HEK293 (cell line): ENCODE results near the gene ANP32A.

Experiments
- GLI4 ChIP-seq: fragments of 450-650 bp; formaldehyde crosslinking; IDR thresholded peaks from 2 replicates; pipeline ENCODE4 v1.5.1; 2016; ENCODE audit warnings: missing biosample characterization, missing genetic modification characterization
- GLIS2 ChIP-seq: fragments of 450-650 bp; formaldehyde crosslinking; IDR thresholded peaks from 2 replicates; pipeline ENCODE4 v1.5.1; 2016; ENCODE audit warnings: missing biosample characterization, missing genetic modification characterization
- KLF8 ChIP-seq: fragments of 450-650 bp; formaldehyde crosslinking; IDR thresholded peaks from 2 replicates; pipeline ENCODE4 v1.5.1; 2016; ENCODE audit warnings: missing biosample characterization, missing genetic modification characterization
- MZF1 ChIP-seq: fragments of 450-650 bp; formaldehyde crosslinking; IDR thresholded peaks from 2 replicates; pipeline ENCODE4 v1.5.1; 2017; ENCODE audit warnings: missing biosample characterization, missing genetic modification characterization, borderline replicate concordance
- SP3 ChIP-seq: fragments of 450-650 bp; formaldehyde crosslinking; IDR thresholded peaks from 2 replicates; pipeline ENCODE4 v1.5.1; 2016; ENCODE audit warnings: missing biosample characterization, missing genetic modification characterization
- SP7 ChIP-seq: fragments of 450-650 bp; formaldehyde crosslinking; IDR thresholded peaks from 2 replicates; pipeline ENCODE4 v1.5.1; 2016; ENCODE audit warnings: missing biosample characterization, missing genetic modification characterization
- YY1 ChIP-seq: fragments of 450-650 bp; formaldehyde crosslinking; IDR thresholded peaks from 2 replicates; pipeline ENCODE4 v1.5.1; 2018; ENCODE audit warnings: missing biosample characterization, missing genetic modification characterization
- YY2 ChIP-seq: fragments of 450-650 bp; formaldehyde crosslinking; IDR thresholded peaks from 2 replicates; pipeline ENCODE4 v1.5.1; 2016; ENCODE audit warnings: missing biosample characterization, missing genetic modification characterization
- ZBTB17 ChIP-seq: fragments of 450-650 bp; formaldehyde crosslinking; IDR thresholded peaks from 2 replicates; pipeline ENCODE4 v1.5.1; 2016; ENCODE audit warnings: missing biosample characterization, missing genetic modification characterization
- ZBTB8A ChIP-seq: fragments of 450-650 bp; formaldehyde crosslinking; IDR thresholded peaks from 2 replicates; pipeline ENCODE4 v1.5.1; 2016; ENCODE audit warnings: missing biosample characterization, missing genetic modification characterization
- ZEB2 ChIP-seq: fragments of 450-650 bp; formaldehyde crosslinking; IDR thresholded peaks from 2 replicates; pipeline ENCODE4 v1.5.1; 2016; ENCODE audit warnings: missing biosample characterization, missing genetic modification characterization
- ZFP3 ChIP-seq: fragments of 450-650 bp; formaldehyde crosslinking; IDR thresholded peaks from 2 replicates; pipeline ENCODE4 v1.5.1; 2016; ENCODE audit warnings: low read depth, missing biosample characterization, missing genetic modification characterization
- ZNF184 ChIP-seq: fragments of 450-650 bp; IDR thresholded peaks from 2 replicates; pipeline ENCODE4 v1.5.1; 2018; ENCODE audit warnings: missing biosample characterization, mild to moderate bottlenecking, missing genetic modification characterization
- ZNF341 ChIP-seq: fragments of 450-650 bp; formaldehyde crosslinking; IDR thresholded peaks from 2 replicates; pipeline ENCODE4; 2016; ENCODE audit warnings: low read depth, missing biosample characterization, missing genetic modification characterization
- ZNF416 ChIP-seq: fragments of 450-650 bp; formaldehyde crosslinking; IDR thresholded peaks from 2 replicates; pipeline ENCODE4 v1.5.1; 2016; ENCODE audit warnings: missing biosample characterization, missing genetic modification characterization
- ZNF600 ChIP-seq: fragments of 450-650 bp; formaldehyde crosslinking; IDR thresholded peaks from 2 replicates; pipeline ENCODE4 v1.5.1; 2016; ENCODE audit warnings: missing biosample characterization, missing genetic modification characterization
- ZNF629 ChIP-seq: fragments of 450-650 bp; formaldehyde crosslinking; IDR thresholded peaks from 2 replicates; pipeline ENCODE4 v1.5.1; 2017; ENCODE audit warnings: missing biosample characterization, missing genetic modification characterization
- ZXDB ChIP-seq: fragments of 450-650 bp; formaldehyde crosslinking; IDR thresholded peaks from 2 replicates; pipeline ENCODE4 v1.5.1; 2016; ENCODE audit warnings: missing biosample characterization, missing genetic modification characterization
- TF ChIP-seq, protein P1 (sequence below): fragments of 450-650 bp; formaldehyde crosslinking; IDR thresholded peaks from 2 replicates; pipeline ENCODE4 v1.5.1; 2016; ENCODE audit warnings: missing biosample characterization, missing genetic modification characterization
- TF ChIP-seq, protein P2 (sequence below): fragments of 450-650 bp; formaldehyde crosslinking; IDR thresholded peaks from 2 replicates; pipeline ENCODE4 v1.5.1; 2016; ENCODE audit warnings: missing biosample characterization, missing genetic modification characterization
- TF ChIP-seq, protein P3 (sequence below): fragments of 450-650 bp; formaldehyde crosslinking; IDR thresholded peaks from 2 replicates; pipeline ENCODE4 v1.5.1; 2016; ENCODE audit warnings: missing biosample characterization, missing genetic modification characterization

The ANP32A gene

DNA sequence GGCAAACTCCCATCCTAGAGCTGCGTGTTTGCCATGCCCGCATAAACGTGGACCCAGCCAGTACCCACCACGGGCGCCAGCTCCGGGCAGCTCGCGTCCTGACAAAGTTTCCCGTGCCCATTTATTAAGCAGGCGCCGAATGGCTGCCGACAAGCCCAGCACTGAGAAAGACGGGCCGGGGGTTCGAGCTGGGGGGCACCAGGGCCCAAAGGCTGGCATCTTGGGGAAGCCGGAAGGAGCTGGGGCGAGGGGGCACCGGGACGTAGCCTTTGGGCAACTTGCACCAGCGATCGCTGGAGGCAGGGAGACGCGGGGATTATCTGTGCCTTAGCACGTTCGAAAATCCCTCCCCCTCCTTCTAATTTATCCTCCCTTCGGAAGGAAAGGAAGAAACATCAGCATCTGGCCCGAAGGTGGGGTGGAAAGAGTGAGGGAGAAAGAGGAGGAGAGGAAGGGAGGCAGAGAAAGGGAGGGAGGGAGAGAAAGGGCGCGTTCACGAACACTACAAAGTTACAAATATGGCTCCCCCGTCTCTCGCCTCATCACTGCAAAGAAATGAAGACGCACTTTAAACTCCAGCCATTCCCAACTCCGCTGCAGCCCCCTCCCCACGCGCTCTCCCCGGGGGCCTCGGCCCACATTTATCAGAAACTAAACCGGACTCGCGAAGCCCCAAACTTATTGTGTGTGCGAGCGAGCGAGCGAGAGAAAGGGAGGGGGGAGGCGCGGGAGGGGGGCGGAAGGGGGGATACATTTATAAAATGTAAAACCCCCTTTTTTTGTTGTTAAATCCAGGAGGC lies 1.0 kb downstream of the ANP32A start (continued):
- TF ChIP-seq ZXDB (peak; percentile 4), MZF1 (peak; percentile 64; the same call in 1 of the 2 replicates), KLF8 (tag by site-specific recombination) (peak; percentile 94), ZFP3 (tag by site-specific recombination) (no peak), SP7 (tag by site-specific recombination) (0 out of 2 replicates have a peak, but pooled peaks have one; percentile 19), GLIS2 (tag by site-specific recombination) (peak; percentile 39), ZNF341 (tag by site-specific recombination) (peak; percentile 92), ZEB2 (peak; percentile 10; the same call in 1 of the 2 replicates), YY1 (tag by site-specific recombination) (peak; percentile 67), ZNF416 (tag by site-specific recombination) (no peak), YY2 (tag by site-specific recombination) (no peak), ZNF184 (tag by site-specific recombination) (no peak), GLI4 (no peak), ZNF600 (peak; percentile 55; the same call in 1 of the 2 replicates), ZBTB17 (tag by site-specific recombination) (peak; percentile 73; the same call in 1 of the 2 replicates), SP3 (tag by site-specific recombination) (peak; percentile 45; the same call in 1 of the 2 replicates), ZBTB8A (tag by site-specific recombination) (peak; percentile 82), ZNF629 (tag by site-specific recombination) (no peak)
- TF ChIP-seq, protein P1, sequence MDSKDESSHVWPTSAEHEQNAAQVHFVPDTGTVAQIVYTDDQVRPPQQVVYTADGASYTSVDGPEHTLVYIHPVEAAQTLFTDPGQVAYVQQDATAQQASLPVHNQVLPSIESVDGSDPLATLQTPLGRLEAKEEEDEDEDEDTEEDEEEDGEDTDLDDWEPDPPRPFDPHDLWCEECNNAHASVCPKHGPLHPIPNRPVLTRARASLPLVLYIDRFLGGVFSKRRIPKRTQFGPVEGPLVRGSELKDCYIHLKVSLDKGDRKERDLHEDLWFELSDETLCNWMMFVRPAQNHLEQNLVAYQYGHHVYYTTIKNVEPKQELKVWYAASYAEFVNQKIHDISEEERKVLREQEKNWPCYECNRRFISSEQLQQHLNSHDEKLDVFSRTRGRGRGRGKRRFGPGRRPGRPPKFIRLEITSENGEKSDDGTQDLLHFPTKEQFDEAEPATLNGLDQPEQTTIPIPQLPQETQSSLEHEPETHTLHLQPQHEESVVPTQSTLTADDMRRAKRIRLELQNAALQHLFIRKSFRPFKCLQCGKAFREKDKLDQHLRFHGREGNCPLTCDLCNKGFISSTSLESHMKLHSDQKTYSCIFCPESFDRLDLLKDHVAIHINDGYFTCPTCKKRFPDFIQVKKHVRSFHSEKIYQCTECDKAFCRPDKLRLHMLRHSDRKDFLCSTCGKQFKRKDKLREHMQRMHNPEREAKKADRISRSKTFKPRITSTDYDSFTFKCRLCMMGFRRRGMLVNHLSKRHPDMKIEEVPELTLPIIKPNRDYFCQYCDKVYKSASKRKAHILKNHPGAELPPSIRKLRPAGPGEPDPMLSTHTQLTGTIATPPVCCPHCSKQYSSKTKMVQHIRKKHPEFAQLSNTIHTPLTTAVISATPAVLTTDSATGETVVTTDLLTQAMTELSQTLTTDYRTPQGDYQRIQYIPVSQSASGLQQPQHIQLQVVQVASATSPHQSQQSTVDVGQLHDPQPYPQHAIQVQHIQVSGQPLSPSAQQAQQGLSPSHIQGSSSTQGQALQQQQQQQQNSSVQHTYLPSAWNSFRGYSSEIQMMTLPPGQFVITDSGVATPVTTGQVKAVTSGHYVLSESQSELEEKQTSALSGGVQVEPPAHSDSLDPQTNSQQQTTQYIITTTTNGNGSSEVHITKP (tag by site-specific recombination) = peak; percentile 72
- TF ChIP-seq, protein P2, sequence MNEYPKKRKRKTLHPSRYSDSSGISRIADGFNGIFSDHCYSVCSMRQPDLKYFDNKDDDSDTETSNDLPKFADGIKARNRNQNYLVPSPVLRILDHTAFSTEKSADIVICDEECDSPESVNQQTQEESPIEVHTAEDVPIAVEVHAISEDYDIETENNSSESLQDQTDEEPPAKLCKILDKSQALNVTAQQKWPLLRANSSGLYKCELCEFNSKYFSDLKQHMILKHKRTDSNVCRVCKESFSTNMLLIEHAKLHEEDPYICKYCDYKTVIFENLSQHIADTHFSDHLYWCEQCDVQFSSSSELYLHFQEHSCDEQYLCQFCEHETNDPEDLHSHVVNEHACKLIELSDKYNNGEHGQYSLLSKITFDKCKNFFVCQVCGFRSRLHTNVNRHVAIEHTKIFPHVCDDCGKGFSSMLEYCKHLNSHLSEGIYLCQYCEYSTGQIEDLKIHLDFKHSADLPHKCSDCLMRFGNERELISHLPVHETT = no peak
- TF ChIP-seq, protein P3, sequence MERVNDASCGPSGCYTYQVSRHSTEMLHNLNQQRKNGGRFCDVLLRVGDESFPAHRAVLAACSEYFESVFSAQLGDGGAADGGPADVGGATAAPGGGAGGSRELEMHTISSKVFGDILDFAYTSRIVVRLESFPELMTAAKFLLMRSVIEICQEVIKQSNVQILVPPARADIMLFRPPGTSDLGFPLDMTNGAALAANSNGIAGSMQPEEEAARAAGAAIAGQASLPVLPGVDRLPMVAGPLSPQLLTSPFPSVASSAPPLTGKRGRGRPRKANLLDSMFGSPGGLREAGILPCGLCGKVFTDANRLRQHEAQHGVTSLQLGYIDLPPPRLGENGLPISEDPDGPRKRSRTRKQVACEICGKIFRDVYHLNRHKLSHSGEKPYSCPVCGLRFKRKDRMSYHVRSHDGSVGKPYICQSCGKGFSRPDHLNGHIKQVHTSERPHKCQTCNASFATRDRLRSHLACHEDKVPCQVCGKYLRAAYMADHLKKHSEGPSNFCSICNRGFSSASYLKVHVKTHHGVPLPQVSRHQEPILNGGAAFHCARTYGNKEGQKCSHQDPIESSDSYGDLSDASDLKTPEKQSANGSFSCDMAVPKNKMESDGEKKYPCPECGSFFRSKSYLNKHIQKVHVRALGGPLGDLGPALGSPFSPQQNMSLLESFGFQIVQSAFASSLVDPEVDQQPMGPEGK (tag by site-specific recombination) = peak; percentile 21
